Upper lobe of right lung (tissue), 1 donor: ENCODE measurements around the gene CDH5. TPM values are rescaled to one million over a fixed set of nuclear protein-coding genes. Genes with fewer than 3 reads are reported as not detected.
A peak's percentile ranks its signal among the peaks of the same experiment; 100 is the strongest.

Experiments
- ATAC-seq: fragments of 200-7000 bp; cut with Tn5 transposase; one replicate; pipeline ENCODE4 v1.9.1; 2020; ENCODE audit warnings: mild to moderate bottlenecking, moderate library complexity
- DNase-seq: peaks from one replicate; pipeline ENCODE4 v3.0.0-alpha.2; 2020
- H3K27ac ChIP-seq: fragments of 200-600 bp; one replicate; pipeline ENCODE4 v1.8.0; 2022
- H3K27me3 ChIP-seq: fragments of 200-600 bp; one replicate; pipeline ENCODE4 v1.8.0; 2022; ENCODE audit warnings: mild to moderate bottlenecking
- H3K36me3 ChIP-seq: fragments of 200-600 bp; one replicate; pipeline ENCODE4 v1.8.0; 2022
- H3K4me1 ChIP-seq: fragments of 200-600 bp; one replicate; pipeline ENCODE4 v1.8.0; 2022
- H3K4me3 ChIP-seq: fragments of 200-600 bp; one replicate; pipeline ENCODE4 v1.8.0; 2022; ENCODE audit warnings: mild to moderate bottlenecking
- H3K9me3 ChIP-seq: fragments of 200-600 bp; one replicate; pipeline ENCODE4 v1.8.0; 2022
- CTCF ChIP-seq: fragments of 200-600 bp; IDR thresholded peaks from one replicate; pipeline ENCODE4 v1.8.0; 2022; ENCODE audit warnings: antibody characterized with exemption
- intact Hi-C: fragments of 100-400 bp; cut with DNase I; formaldehyde crosslinking; loops from one replicate; pipeline ENCODE4 v1.11.0; 2022
- total RNA-seq: library from RNA; stranded (reverse); fragmentation: NEBNext Ultra II Directional; extraction: Animal tissue kit (Norgen Biotek cat#: 25700); gene quantifications from one replicate; pipeline ENCODE4 v1.2.1, GENCODE V29; 2021
- donor health status: DM: no; HTN: yes; CAD: no; lungs with severe emphysema.

The CDH5 gene
- total RNA-seq, 1 donor from 2014 or later, result 144 TPM

GRCh38 chr16:66431760-66432159 is 65.3 kb downstream of the CDH5 start:
- peaks cover 7% of the 10 kb centered on the region for H3K27me3 ChIP-seq
- no peak for TF ChIP-seq CTCF
- H3K9me3 ChIP-seq, result no peaks in the 10 kb centered on the region
- intact Hi-C loops, result no loop called here
- no peak overlapping the region for H3K4me3 ChIP-seq
- peaks cover 10% of the 10 kb centered on the region for H3K4me1 ChIP-seq
- ATAC-seq (no peak), DNase-seq (no peak)
- H3K36me3 ChIP-seq, result no peaks in the 10 kb centered on the region
- H3K27ac ChIP-seq, result no peak overlapping the region

- Histone ChIP-seq H3K4me3 (no peak overlapping the region), H3K27ac (no peak overlapping the region), H3K9me3 (no peaks in the 10 kb centered on the region), H3K36me3 (no peaks in the 10 kb centered on the region), H3K4me1 (peaks cover 9% of the 10 kb centered on the region), H3K27me3 (peaks cover 7% of the 10 kb centered on the region)
- ATAC-seq (no peak), DNase-seq (no peak)
- intact Hi-C loops, result no loop called here
- TF ChIP-seq CTCF, result no peak
Observed at GRCh38 chr16:66432429-66432828, 65.9 kb downstream of the CDH5 start.

- Histone ChIP-seq H3K4me3 (no peak overlapping the region), H3K4me1 (no peaks in the 10 kb centered on the region), H3K9me3 (no peaks in the 10 kb centered on the region), H3K27ac (no peak overlapping the region), H3K36me3 (no peaks in the 10 kb centered on the region), H3K27me3 (no peaks in the 10 kb centered on the region)
- no peak for DNase-seq
- intact Hi-C loops, result no loop called here
- no peak for TF ChIP-seq CTCF
- peak; percentile 35 for ATAC-seq
Observed at GRCh38 chr16:66434619-66435430, 68.3 kb downstream of the CDH5 start.

- Histone ChIP-seq H3K9me3 (no peaks in the 10 kb centered on the region), H3K36me3 (no peaks in the 10 kb centered on the region), H3K27me3 (no peaks in the 10 kb centered on the region), H3K27ac (no peak overlapping the region), H3K4me1 (no peaks in the 10 kb centered on the region), H3K4me3 (no peak overlapping the region)
- ATAC-seq (no peak), DNase-seq (no peak)
- intact Hi-C loops, result no loop called here
- TF ChIP-seq CTCF, result no peak
Observed at GRCh38 chr16:66435896-66436295, 69.4 kb downstream of the CDH5 start.

GRCh38 chr16:66437391-66437945 is 71.0 kb downstream of the CDH5 start:
- H3K4me3 ChIP-seq, result no peak overlapping the region
- H3K27me3 ChIP-seq, result no peaks in the 10 kb centered on the region
- H3K9me3 ChIP-seq, result no peaks in the 10 kb centered on the region
- ATAC-seq, result no peak
- H3K4me1 ChIP-seq, result no peaks in the 10 kb centered on the region
- intact Hi-C loops, result no loop called here
- H3K27ac ChIP-seq, result no peak overlapping the region
- no peaks in the 10 kb centered on the region for H3K36me3 ChIP-seq
- no peak for TF ChIP-seq CTCF
- DNase-seq, result no peak
